ENCODE results near the gene CCDC187.
A peak's percentile ranks its signal among the peaks of the same experiment; 100 is the strongest.

The CCDC187 gene

GRCh38 chr9:136229096-136230065 is 74.5 kb downstream of the CCDC187 start:
- DNase-seq (ENCODE audit: low read depth in 1 of 2, low spot score in 1 of 2), result no peak

GRCh38 chr9:136228107-136228875 is 75.6 kb downstream of the CCDC187 start:
- DNase-seq (ENCODE audit: low read depth in 1 of 2, low spot score in 1 of 2), result no peak

- DNase-seq (ENCODE audit: low read depth in 1 of 2, low spot score in 1 of 2), result no peak
Measured at GRCh38 chr9:136226680-136227407, 77.0 kb downstream of the CCDC187 start.

- DNase-seq (ENCODE audit: low read depth in 1 of 2, low spot score in 1 of 2), result peak; percentile 45 to 50
Measured at GRCh38 chr9:136225748-136226679, 77.9 kb downstream of the CCDC187 start.

- no peak for DNase-seq (ENCODE audit: low read depth in 1 of 2, low spot score in 1 of 2)
Measured at GRCh38 chr9:136225366-136225747, 78.5 kb downstream of the CCDC187 start.

GRCh38 chr9:136223871-136224640 is 79.8 kb downstream of the CCDC187 start:
- DNase-seq (ENCODE audit: low read depth in 1 of 2, low spot score in 1 of 2), result no peak

- no peak for DNase-seq (ENCODE audit: low read depth in 1 of 2, low spot score in 1 of 2)
Measured at GRCh38 chr9:136222906-136223285, 81.0 kb downstream of the CCDC187 start.

- no peak for DNase-seq (ENCODE audit: low read depth in 1 of 2, low spot score in 1 of 2)
Measured at GRCh38 chr9:136222166-136222905, 81.6 kb downstream of the CCDC187 start.

- no peak for DNase-seq (ENCODE audit: low read depth in 1 of 2, low spot score in 1 of 2)
Measured at GRCh38 chr9:136220017-136220729, 83.7 kb downstream of the CCDC187 start.

GRCh38 chr9:136219276-136219675 is 84.6 kb downstream of the CCDC187 start:
- DNase-seq (ENCODE audit: low read depth in 1 of 2, low spot score in 1 of 2), result no peak

GRCh38 chr9:136218673-136219072 is 85.2 kb downstream of the CCDC187 start:
- no peak for DNase-seq (ENCODE audit: low read depth in 1 of 2, low spot score in 1 of 2)

- no peak for DNase-seq (ENCODE audit: low read depth in 1 of 2, low spot score in 1 of 2)
Measured at GRCh38 chr9:136218271-136218670, 85.6 kb downstream of the CCDC187 start.

- DNase-seq (ENCODE audit: low read depth in 1 of 2, low spot score in 1 of 2), result no peak
Measured at GRCh38 chr9:136216541-136217244, 87.2 kb downstream of the CCDC187 start.

GRCh38 chr9:136213733-136214132 is 90.2 kb downstream of the CCDC187 start:
- DNase-seq (ENCODE audit: low read depth in 1 of 2, low spot score in 1 of 2), result no peak

GRCh38 chr9:136212345-136212950 is 91.4 kb downstream of the CCDC187 start:
- DNase-seq (ENCODE audit: low read depth in 1 of 2, low spot score in 1 of 2), result no peak

GRCh38 chr9:136211441-136212344 is 92.2 kb downstream of the CCDC187 start:
- no peak for DNase-seq (ENCODE audit: low read depth in 1 of 2, low spot score in 1 of 2)
